Panc1 (cell line): ENCODE measurements around the gene PRR22. TPM values are rescaled to one million over a fixed set of nuclear protein-coding genes. Genes with fewer than 3 reads are reported as not detected.

ENCODE experiments used
- ATAC-seq: fragments of 200-7000 bp; cut with Tn5 transposase; 2 replicates; pipeline ENCODE4 v1.9.1; 2020; ENCODE audit warnings: mild to moderate bottlenecking, moderate library complexity
- BruUV-seq: library from RNA; stranded (reverse); fragments of 400-500 nt; replicated peaks from 2 replicates; lab custom pipeline; 2021; lab: Mats Ljungman, UMichigan
- CTCF ChIA-PET: fragments of 300-600 bp; sonication (Branson Sonifier 250); formaldehyde crosslinking; loops from one replicate; lab custom pipeline; 2022; ENCODE audit warnings: antibody characterized with exemption; lab: Charles Lee
- POLR2A ChIA-PET: fragments of 300-600 bp; sonication (Branson Sonifier 250); formaldehyde crosslinking; loops from one replicate; lab custom pipeline; 2022; ENCODE audit warnings: antibody characterized with exemption; lab: Charles Lee
- DNase-seq: peaks from one replicate; pipeline ENCODE4 v3.0.0-alpha.2; 2010; ENCODE audit warnings: low read depth, low spot score
- H3K27ac ChIP-seq: 2 replicates; pipeline ENCODE4 v1.5.1; 2011; ENCODE audit warnings: mild to moderate bottlenecking, low read length, inconsistent platforms
- H3K27me3 ChIP-seq: fragments of 200-500 bp; sonication (Bioruptor generic); 2 replicates; pipeline ENCODE4 v1.6.0; 2014; ENCODE audit warnings: low read length, inconsistent platforms; ENCODE audit not compliant: control insufficient read depth, insufficient read depth
- H3K36me3 ChIP-seq: fragments of 200-500 bp; sonication (Bioruptor generic); 2 replicates; pipeline ENCODE4 v1.5.1; 2014; ENCODE audit warnings: inconsistent platforms, mild to moderate bottlenecking, low read length, moderate library complexity; ENCODE audit not compliant: control insufficient read depth, insufficient read depth
- H3K4me1 ChIP-seq: 2 replicates; pipeline ENCODE4 v1.5.1; 2011; ENCODE audit warnings: inconsistent platforms, mild to moderate bottlenecking, low read length, moderate library complexity; ENCODE audit not compliant: control insufficient read depth, insufficient read depth
- H3K4me3 ChIP-seq, 2 experiments: 2 replicates each; pipeline ENCODE4 v1.5.1; 2011 to 2012; ENCODE audit warnings: low read depth in 2 of 2, low read length in 2 of 2, mild to moderate bottlenecking in 2 of 2, inconsistent platforms in 1 of 2, moderate library complexity in 1 of 2
- H3K9me3 ChIP-seq: fragments of 200-500 bp; sonication (Bioruptor generic); 2 replicates; pipeline ENCODE4 v1.5.1; 2014; ENCODE audit warnings: low read depth, mild to moderate bottlenecking, inconsistent platforms, low read length, moderate library complexity; ENCODE audit not compliant: control insufficient read depth, insufficient read depth
- POLR2AphosphoS5 ChIP-seq: IDR thresholded peaks from 2 replicates; pipeline ENCODE4 v1.6.1; 2012; ENCODE audit warnings: mild to moderate bottlenecking, low read depth, low read length, moderate library complexity
- SIN3A ChIP-seq: IDR thresholded peaks from 2 replicates; pipeline ENCODE4 v1.6.1; 2012; ENCODE audit warnings: low read depth, mild to moderate bottlenecking, low read length, moderate library complexity, borderline replicate concordance; ENCODE audit not compliant: insufficient read depth
- TCF7L2 ChIP-seq: IDR thresholded peaks from 2 replicates; pipeline ENCODE4 v1.6.1; 2011; ENCODE audit warnings: mild to moderate bottlenecking, low read depth, low read length, inconsistent platforms
- in situ Hi-C: cut with HindIII; loops from 2 replicates; pipeline ENCODE4 v1.10.0; 2016; ENCODE audit warnings: low sequenced_read_pairs, low pct_unique_long_range_greater_than_20kb
- intact Hi-C: fragments of 100-400 bp; cut with micrococcal nuclease; formaldehyde crosslinking; loops from one replicate; pipeline ENCODE4 v1.10.0; 2022; ENCODE audit not compliant: unreplicated experiment
- total RNA-seq: library from RNA; stranded (reverse); gene quantifications from one replicate; pipeline ENCODE4 v1.2.1, GENCODE V29; 2021; ENCODE audit not compliant: unreplicated experiment
- TF ChIP-seq, protein P1 (sequence below): fragments of 450-650 bp; IDR thresholded peaks from 2 replicates; pipeline ENCODE4 v1.5.1; 2017; ENCODE audit warnings: mild to moderate bottlenecking
- TF ChIP-seq, protein P2 (sequence below), 2 experiments: IDR thresholded peaks; 2 replicates each; pipeline ENCODE4 v1.6.1; 2011 to 2012; ENCODE audit warnings: low read depth in 2 of 2, control low read depth in 1 of 2, low read length in 1 of 2, mild to moderate bottlenecking in 1 of 2, moderate library complexity in 1 of 2; ENCODE audit not compliant: insufficient read depth in 1 of 2

The PRR22 gene
- total RNA-seq, 1 experiment from 2014 or later = 5.9 TPM

DNA sequence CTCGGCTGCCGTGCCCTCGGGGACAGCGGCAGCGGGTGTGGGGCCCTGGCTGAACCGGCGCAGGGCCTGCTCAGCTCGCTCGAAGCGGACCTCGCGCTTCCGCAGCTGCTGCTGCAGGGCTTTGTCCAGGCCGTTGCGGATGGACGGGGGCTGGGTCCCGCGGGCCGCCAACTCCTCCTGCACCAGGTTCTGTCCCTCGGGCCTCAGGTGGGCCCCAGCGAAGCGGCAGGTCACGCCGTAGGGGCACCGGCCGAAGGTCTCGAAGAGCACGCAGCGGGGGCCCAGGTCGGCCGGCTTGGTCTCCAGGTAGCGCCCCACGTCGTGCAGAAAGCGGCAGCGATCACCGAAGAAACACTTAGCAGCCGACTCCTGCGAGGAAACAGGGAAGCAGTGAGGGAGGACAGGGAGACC is 4.8 kb upstream of the PRR22 start:
- no TSS peak for BruUV-seq
- no peak for ATAC-seq
- H3K27ac ChIP-seq = no peak overlapping the region
- DNase-seq = no peak
- in situ Hi-C loops (no loop called here), intact Hi-C loops (no loop called here)
- ChIA-PET CTCF (no interaction called here), POLR2A (interaction anchor here (0.6 to 0.7 kb wide), 2 partner anchors 21 to 509 kb away, joined by 5 to 8 read pairs; no protein-coding TSS in a partner anchor)
- no peaks in the 10 kb centered on the region for H3K9me3 ChIP-seq
- no peak overlapping the region; a peak in 1 of 4 replicates for H3K4me3 ChIP-seq
- no peaks in the 10 kb centered on the region for H3K4me1 ChIP-seq
- 0 out of 2 replicates have a peak, but pooled peaks cover 6% of the 10 kb centered on the region for H3K36me3 ChIP-seq
- no peaks in the 10 kb centered on the region for H3K27me3 ChIP-seq
- TF ChIP-seq SIN3A (no peak), POLR2AphosphoS5 (no peak)

DNA sequence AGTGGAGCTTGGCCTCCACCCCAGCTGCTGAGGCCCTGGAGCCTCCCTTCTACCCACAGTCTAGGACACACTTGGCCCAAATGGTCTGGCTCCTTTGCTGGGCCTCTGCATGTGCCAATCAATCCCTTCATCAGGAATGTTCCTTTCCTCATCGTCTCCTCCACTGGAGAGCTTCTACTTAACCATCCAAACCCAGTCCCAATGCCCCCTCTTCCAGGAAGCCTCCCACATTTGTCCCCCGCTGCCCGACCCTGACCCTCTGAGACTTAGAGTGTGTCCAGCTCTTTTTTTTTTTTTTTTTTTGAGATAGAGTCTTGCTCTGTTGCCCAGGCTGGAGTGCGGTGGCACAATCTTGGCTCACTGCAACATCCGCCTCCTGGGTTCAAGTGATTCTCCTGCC is 3.9 kb upstream of the PRR22 start:
- POLR2A ChIA-PET = interaction anchor here (0.6 to 0.7 kb wide), 3 partner anchors 22 to 1261 kb away, joined by 3 to 7 read pairs (median 5); no protein-coding TSS in a partner anchor
- Histone ChIP-seq H3K36me3 (0 out of 2 replicates have a peak, but pooled peaks cover 6% of the 10 kb centered on the region), H3K9me3 (no peaks in the 10 kb centered on the region), H3K4me3 (no peak overlapping the region), H3K27ac (no peak overlapping the region), H3K27me3 (no peaks in the 10 kb centered on the region), H3K4me1 (no peaks in the 10 kb centered on the region)
- CTCF ChIA-PET = interaction anchor here (0.6 kb wide), 1 partner anchor 195 kb away, joined by 3 read pairs; no protein-coding TSS in a partner anchor
- intact Hi-C loops (no loop called here), in situ Hi-C loops (no loop called here)
- ATAC-seq (no peak), DNase-seq (no peak)
- BruUV-seq = no TSS peak
- TF ChIP-seq, protein P1, sequence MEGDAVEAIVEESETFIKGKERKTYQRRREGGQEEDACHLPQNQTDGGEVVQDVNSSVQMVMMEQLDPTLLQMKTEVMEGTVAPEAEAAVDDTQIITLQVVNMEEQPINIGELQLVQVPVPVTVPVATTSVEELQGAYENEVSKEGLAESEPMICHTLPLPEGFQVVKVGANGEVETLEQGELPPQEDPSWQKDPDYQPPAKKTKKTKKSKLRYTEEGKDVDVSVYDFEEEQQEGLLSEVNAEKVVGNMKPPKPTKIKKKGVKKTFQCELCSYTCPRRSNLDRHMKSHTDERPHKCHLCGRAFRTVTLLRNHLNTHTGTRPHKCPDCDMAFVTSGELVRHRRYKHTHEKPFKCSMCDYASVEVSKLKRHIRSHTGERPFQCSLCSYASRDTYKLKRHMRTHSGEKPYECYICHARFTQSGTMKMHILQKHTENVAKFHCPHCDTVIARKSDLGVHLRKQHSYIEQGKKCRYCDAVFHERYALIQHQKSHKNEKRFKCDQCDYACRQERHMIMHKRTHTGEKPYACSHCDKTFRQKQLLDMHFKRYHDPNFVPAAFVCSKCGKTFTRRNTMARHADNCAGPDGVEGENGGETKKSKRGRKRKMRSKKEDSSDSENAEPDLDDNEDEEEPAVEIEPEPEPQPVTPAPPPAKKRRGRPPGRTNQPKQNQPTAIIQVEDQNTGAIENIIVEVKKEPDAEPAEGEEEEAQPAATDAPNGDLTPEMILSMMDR = no peak
- no peak for TF ChIP-seq TCF7L2

DNA sequence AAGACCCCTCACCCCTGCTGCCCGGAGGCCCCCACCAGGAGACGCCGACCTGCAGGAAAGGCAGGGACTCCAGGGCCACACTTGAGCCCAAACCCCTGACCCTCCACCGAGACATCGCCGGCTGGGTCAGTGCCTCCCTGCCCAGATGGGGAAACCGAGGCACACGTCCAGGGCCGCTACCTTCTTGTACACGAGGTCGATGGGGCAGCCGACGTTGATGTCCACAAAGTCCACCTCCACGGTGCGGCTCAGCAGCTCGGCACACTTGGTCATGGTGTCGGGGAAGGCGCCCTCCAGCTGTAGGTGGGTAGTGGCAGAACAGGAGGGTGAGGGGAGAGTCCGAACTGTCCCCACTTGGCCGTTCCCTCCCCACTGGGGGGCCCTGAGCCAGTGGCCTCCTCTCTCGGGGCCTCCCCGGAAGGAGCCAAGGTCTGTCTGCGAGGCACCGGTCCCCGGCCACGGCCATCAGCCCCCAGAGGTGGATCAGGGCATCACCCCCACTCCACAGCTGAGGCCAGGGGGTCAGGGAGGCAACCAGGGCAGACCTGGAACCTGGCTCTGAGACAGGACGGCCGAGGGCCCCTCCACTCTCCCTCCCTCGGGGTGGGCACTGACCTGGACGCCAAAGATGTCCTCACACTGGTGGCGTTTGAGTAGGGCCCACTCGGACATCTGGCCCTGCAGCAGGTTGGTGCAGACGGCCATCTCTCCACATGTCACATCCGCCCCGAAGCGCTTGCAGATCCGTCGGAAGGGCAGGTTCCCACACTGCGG is 3.0 kb upstream of the PRR22 start:
- POLR2A ChIA-PET = interaction anchor here (0.6 kb wide), 1 partner anchor 1261 kb away, joined by 3 read pairs; no protein-coding TSS in a partner anchor
- TF ChIP-seq, protein P2, sequence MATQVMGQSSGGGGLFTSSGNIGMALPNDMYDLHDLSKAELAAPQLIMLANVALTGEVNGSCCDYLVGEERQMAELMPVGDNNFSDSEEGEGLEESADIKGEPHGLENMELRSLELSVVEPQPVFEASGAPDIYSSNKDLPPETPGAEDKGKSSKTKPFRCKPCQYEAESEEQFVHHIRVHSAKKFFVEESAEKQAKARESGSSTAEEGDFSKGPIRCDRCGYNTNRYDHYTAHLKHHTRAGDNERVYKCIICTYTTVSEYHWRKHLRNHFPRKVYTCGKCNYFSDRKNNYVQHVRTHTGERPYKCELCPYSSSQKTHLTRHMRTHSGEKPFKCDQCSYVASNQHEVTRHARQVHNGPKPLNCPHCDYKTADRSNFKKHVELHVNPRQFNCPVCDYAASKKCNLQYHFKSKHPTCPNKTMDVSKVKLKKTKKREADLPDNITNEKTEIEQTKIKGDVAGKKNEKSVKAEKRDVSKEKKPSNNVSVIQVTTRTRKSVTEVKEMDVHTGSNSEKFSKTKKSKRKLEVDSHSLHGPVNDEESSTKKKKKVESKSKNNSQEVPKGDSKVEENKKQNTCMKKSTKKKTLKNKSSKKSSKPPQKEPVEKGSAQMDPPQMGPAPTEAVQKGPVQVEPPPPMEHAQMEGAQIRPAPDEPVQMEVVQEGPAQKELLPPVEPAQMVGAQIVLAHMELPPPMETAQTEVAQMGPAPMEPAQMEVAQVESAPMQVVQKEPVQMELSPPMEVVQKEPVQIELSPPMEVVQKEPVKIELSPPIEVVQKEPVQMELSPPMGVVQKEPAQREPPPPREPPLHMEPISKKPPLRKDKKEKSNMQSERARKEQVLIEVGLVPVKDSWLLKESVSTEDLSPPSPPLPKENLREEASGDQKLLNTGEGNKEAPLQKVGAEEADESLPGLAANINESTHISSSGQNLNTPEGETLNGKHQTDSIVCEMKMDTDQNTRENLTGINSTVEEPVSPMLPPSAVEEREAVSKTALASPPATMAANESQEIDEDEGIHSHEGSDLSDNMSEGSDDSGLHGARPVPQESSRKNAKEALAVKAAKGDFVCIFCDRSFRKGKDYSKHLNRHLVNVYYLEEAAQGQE (IDR thresholded peaks at IDR 0.05; ENCODE audit: insufficient read depth in 1 of 2, low read depth in 2 of 2, low read length in 1 of 2) = no peak
- TF ChIP-seq TCF7L2 = no peak
- no peak for TF ChIP-seq POLR2AphosphoS5
- no peak for TF ChIP-seq SIN3A
- TF ChIP-seq, protein P1 = no peak
- BruUV-seq = no TSS peak
- intact Hi-C loops = no loop called here
- Histone ChIP-seq H3K9me3 (no peaks in the 10 kb centered on the region), H3K4me1 (no peaks in the 10 kb centered on the region), H3K4me3 (no peak overlapping the region), H3K27me3 (no peaks in the 10 kb centered on the region), H3K27ac (no peak overlapping the region), H3K36me3 (0 out of 2 replicates have a peak, but pooled peaks cover 6% of the 10 kb centered on the region)
- DNase-seq (no peak), ATAC-seq (no peak)
- CTCF ChIA-PET = no interaction called here
- in situ Hi-C loops = no loop called here
